Measurements from ENCODE around the gene FER1L5.

Gene FER1L5

DNA sequence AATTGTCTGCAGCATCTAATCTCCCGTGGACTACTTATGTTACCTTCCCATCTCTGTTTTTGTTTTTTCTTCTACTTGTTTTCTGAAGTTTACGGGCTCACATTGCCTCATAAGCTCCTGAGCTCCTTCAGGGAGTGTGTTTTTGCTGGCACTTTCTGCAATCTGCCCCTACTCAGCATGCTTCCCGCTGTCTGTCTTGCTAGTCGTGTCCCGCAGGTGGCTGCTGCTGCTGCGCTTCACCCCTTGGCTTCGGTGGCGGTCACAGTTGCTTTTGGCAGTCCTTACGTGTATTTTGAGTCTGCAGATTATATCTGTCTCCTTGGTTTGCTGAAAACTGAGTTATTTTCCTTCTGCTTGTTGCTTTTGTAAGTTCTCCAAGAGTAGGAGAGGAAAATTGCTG is 37.3 kb downstream of the FER1L5 start:
- in situ Hi-C loops (cut with HindIII; ENCODE audit: low sequenced_read_pairs): no loop called here

DNA sequence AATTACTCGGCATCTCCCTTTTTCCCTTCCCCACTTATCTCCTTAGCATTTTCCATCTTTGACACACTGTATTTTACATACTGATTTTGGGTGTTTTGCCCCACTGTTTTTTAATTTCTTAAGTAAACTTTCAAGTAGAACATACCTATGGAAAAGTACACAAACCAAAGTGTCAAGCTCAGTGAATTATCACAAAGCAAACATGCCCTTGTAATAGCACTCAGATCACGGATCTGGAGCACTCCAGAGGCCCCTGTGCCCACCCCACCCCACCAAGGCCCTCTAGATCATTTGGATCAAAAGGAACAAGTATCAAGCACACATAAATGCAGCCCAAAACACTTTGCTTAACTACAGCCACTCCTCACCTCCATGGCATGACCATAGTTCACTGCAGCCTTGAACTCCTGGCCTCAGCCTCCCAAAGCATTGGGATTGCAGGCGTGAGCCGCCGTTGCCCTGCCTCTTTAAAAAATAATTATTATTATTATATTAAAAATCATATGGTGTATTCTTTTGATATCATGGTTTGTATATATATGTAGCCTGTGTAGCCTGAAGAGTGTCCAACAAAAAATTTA is 38.1 kb downstream of the FER1L5 start:
- in situ Hi-C loops (cut with HindIII; ENCODE audit: low sequenced_read_pairs): no loop called here

DNA sequence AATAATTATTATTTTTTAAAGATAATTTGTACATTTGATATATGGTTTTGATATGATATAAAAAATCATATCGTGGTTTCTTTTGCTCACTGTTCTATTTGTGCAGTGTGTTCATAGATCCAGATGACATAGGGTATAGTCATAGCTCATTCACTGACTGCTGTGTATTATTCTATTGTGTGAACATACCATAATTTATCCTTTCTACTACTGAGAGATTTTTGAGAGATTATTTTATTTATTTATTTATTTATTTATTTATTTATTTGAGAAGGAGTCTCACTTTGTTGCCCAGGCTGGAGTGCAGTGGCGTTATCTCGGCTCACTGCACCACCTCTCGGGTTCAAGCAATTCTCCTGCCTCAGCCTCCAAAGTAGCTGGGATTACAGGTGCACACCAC is 39.0 kb downstream of the FER1L5 start:
- in situ Hi-C loops (cut with HindIII; ENCODE audit: low sequenced_read_pairs): no loop called here

DNA sequence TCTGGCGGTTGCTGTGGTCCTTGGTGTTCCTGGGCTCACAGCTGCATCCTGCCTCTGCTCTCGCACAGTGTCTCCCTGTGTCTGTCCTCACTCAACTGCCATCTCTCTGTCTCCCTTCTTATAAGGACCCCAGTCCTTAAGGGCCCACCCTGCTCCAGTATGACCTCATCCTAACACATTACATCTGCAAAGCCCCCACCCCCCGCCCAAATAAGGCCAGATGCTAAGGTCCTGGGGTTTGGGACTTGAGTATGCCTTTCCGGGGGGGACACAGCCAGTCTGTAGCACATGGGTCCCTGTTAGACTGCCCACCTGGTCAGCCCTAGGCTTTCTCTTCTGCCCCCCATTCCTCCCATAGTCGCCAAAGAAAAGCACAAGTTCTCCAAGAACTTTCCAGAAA is 40.7 kb downstream of the FER1L5 start:
- in situ Hi-C loops (cut with HindIII; ENCODE audit: low sequenced_read_pairs): no loop called here

DNA sequence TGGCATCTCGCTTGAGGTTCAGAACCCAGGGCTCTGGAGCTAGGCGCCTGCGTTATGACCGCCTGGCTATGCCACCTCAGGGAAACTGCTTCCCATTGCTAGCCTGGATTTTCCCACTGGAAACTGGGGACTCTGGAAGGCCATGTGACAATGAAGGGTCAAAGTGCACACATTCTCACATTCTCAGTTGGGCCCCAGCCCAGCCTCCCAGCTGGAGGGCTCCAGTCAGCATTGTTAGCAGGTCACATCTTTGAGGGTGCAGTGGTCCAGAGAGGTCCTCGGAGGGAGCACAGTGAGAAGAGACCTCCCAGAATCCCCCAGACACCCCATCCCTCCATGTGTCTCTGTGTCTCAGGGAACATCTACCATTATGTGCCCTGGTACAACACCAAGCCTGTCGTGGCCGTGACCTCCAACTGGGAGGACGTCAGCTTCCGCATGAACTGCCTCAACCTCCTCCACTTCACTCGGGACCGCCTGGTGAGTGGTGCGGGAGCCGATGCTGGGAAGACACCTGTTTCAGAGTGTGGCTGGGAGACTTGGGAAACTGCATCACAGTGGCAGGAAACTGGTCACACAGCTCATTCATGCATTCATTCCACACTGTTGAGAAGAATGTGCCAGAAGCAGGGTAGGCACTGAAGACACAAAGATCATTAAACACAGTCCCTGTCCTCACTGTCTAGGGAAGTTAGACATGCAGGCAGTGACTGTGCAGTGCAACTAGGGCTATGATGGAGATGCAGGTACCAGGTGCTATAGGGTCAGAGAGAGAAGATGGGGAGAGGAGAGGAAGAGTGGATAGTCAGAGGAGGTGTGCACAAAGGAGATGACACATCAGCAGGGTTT is 41.6 kb downstream of the FER1L5 start:
- in situ Hi-C loops (cut with HindIII; ENCODE audit: low sequenced_read_pairs): no loop called here

DNA sequence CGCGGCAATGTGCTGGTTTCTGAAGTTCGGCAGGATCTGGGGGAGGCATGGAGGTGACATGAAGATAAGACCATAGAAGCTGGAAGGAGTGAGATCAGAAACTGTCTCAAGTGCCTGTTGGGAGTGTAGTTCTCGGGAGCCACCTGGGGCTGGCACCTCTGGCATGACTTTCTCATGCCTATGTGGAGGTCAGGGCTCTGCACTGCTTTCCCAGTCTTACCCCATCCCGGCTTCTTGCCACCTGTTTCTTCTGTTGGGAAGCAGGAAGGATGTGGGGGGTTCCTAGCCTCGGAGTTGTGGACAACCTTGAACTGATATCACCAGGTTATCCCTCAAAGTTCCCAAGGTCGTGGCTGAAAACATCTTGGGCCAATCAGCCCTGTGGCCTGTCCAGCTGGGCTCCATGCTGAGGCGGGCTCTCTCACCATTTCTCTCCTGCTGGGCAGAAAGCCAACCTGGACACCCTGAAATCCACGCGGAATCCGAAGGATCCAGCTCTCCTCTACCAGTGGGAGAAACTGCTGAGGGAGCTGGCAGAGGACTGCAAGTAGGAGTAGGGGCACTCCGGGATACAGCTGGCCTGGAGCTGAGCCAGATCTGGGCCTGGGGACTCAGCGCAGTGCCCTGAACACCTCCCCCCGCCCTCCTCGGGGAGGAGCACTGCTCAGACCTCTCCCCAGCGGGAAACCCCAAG is 42.5 kb downstream of the FER1L5 start:
- in situ Hi-C loops (cut with HindIII; ENCODE audit: low sequenced_read_pairs): no loop called here

DNA sequence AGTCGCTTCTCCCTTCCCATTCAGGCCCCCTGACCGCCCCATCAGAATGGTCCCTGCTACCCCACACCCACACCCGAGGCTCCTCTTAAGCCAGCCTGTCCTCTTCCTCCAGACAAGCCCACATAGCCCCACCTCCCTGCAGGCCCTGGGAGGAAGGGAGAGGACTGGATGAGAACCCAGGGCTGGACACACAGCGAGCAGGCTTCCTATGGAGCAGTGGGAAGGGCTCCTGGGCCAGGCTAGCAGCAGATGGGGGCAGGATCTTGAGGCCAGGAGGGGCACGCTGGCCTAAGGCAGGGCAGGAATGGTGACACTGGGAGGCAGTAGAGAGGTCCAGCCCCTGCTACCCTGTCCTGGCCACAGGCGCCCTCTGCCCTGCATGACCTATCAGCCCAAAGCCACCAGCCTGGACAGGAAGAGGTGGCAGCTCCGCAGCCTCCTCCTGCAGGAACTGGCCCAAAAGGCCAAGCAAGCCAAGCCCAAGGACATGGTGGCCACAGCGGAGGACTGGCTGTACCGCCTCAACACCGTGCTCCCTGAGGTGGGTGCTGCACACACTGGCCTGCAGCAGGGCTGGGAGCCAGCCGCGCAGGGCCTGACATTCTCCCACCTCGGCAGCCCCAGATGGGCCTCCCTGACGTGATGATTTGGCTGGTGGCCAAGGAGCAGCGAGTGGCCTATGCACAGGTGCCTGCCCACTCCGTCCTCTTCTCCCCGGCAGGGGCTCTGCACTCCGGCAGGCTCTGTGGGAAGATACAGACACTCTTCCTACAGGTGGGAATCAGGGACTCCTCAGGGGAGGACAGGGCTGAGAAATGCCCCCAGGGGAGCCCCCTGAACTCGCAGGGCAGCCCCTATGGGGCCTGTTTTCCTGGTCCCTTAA is 43.3 kb downstream of the FER1L5 start:
- in situ Hi-C loops (cut with HindIII; ENCODE audit: low sequenced_read_pairs): no loop called here

DNA sequence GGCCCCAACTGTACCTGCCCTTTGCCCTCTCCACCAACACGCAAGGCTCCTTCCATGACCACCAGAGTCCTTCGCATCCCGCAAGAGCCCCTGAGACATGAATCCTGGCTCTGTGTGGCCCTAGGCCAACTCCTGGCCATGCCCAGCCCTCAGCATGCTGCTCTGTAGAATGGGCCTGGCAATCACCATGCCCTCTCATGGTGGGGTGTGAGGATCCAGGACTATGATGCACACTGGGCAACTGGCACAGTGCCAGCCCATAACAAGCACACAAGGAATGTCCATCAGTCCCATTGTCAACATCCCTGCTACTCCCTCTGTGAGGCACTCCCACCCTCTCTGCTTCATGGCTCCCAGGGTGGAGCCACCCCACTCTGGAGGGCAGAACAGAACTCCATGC is 44.7 kb downstream of the FER1L5 start:
- in situ Hi-C loops (cut with HindIII; ENCODE audit: low sequenced_read_pairs): no loop called here

DNA sequence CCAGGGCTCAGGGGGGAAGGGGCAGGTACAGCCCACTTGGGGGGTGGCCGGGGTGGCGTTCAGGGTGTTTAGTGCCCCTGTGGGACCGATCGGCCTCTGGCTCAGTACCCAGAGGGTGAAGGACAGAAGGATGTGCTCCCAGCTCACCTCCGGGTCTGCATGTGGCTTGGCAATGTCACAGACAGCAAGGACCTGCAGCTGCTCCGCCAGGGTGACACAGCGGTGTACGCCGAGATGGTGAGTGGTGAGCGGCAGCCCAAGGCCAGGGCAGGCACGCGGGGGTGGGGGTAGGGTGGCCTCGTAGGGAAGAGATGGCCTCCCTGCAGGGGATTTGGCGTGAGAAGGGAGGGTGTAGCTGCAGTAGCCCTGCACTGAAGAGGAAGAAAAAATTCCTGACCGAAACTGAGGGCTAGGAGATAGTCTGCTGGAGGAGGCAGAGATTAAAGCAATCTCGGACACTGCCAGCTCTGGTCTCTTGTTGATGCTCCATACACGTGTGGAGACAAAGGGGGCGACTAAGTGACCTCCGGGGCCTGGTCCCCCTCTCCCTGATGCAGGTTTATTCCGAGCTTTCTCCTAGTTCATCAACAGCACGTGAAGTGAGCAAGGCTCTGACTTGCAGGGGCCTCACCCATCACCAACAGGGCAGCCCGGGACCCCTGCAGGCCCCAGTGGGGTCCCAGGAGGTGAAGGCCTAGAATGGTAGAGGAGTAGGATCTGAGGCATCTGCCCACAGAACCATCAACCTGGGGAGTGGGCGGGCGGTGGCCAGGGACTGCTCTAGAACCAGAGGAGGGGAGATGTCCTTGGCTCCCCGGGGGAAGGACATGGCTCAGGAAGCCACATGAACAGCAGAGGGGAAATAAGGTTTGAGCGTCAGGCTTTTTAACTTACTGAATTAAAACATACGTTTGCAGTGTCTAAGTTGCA is 45.4 kb downstream of the FER1L5 start:
- in situ Hi-C loops (cut with HindIII; ENCODE audit: low sequenced_read_pairs): no loop called here

DNA sequence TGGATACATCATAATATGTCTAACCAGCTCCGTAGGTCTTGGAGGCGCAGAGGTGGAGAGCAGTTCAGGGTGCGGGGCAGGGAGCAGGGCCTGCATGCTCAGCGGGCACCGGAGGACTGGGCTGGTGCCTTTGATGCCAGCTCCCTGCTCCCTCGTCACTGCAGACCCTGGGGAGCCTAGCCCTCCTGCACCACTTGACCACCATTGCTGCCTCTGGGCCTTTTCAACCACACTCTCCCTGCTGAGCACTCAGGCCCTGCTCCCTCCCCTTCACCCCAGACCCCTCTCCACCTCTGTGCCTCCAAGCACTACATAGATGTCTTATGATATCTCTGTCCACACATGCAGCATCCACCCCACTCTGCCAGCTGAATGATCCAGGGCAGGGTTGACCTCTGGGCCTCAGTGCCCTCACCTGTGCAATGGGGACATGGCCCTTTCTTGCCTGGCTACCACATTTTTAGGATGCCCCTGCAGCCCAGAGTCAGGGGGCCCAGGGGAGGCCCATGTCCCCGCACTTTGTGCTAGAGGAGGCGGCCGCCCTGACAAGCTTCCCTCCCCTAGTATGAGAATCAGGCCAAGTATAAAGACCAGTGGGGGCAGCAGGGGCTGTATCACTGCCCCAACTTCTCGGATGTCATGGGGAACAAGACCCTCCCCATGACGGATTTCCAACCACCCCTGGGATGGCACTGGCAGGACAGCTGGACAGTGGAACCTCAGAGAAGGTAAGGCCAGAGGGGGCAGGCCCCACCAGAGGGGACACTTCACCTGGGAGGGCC is 46.3 kb downstream of the FER1L5 start:
- in situ Hi-C loops (cut with HindIII; ENCODE audit: low sequenced_read_pairs): no loop called here

DNA sequence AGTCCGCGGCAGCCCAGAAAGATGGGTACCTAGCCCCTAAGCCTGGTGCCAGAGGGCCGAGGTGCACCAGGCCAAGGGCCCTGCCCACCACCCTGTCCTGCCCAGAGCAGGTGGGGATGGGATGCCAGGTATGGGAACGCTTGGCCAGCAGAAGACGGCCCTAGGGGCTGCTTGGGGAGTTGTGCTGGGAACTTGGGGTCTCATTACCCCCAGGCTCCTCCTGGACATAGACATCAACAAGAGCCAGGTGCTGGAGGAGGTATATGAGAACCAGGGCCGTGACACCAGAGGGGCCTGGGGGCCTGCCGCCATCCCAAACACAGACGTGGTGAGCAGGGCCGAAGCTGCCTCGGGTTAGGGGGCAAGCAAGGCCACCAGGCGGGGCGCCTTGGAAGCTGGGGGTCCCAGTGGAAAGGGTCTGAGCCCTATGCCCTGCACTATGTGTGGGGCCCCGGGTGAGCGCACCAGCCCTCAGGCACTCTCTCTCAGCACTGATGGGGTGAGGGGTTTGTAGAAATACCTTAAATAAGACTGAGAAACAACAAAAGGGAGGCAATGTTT is 46.9 kb downstream of the FER1L5 start:
- in situ Hi-C loops (cut with HindIII; ENCODE audit: low sequenced_read_pairs): no loop called here

DNA sequence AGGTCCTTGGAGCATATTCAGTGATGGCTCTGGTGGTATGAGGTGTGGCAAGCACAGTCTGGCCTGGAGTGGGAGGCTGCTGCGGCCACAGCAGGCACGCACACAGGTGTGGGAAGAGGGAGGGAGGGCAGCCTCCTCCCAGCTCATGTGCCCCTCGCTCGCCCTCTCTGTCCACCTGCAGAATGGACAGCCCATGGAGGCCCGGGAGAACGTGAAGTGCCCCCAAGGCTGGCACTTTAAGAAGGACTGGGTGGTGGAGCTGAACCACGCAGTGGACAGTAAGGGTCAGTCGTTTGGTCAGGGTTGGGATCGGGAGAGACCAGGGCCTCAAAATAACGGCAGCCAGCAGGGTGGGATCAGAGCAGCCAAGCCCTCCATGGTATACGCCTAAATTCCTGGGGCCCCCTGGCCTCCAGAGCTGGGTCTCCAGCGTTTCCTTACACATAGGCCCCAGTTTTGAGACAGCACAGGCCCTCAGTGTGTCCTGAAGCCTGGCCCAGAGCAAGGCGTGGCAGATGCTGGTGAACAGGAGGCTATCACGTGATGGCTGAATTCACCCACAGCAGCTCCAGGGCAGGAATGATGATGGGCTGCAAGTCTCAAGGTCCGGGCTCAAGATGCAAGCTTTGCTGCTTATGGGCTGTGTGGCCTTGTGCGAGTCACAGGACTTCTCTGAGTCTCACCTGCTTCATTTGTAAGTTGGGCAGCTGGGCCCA is 47.9 kb downstream of the FER1L5 start:
- in situ Hi-C loops (cut with HindIII; ENCODE audit: low sequenced_read_pairs): no loop called here

DNA sequence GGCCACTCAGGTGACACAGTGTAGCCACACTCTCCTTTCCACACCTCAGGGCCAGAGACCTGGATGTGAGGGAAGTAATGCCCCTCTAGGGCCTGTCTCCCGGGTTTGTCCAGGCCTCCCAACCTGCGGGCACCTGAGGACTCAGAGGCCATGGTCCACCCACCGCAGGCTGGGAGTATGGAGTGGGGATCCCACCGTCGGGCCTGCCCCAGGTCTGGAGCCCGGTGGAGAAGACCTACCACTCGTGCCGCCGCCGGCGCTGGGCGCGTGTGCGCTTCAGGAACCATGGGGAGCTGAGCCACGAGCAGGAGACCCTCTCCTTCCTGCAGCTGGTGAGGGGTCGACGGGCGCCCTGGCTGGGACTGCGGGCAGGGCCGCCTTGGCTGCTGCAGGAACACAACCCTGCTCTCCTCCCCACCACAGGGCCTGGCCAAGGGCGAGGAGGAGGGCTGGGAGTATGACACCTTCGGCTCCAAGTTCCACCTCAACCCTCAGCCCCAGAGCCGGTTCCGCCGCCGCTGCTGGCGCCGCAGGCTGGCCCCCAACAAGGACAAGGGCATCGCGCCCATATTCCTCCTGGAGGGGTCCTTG is 48.6 kb downstream of the FER1L5 start:
- in situ Hi-C loops (cut with HindIII; ENCODE audit: low sequenced_read_pairs): no loop called here

DNA sequence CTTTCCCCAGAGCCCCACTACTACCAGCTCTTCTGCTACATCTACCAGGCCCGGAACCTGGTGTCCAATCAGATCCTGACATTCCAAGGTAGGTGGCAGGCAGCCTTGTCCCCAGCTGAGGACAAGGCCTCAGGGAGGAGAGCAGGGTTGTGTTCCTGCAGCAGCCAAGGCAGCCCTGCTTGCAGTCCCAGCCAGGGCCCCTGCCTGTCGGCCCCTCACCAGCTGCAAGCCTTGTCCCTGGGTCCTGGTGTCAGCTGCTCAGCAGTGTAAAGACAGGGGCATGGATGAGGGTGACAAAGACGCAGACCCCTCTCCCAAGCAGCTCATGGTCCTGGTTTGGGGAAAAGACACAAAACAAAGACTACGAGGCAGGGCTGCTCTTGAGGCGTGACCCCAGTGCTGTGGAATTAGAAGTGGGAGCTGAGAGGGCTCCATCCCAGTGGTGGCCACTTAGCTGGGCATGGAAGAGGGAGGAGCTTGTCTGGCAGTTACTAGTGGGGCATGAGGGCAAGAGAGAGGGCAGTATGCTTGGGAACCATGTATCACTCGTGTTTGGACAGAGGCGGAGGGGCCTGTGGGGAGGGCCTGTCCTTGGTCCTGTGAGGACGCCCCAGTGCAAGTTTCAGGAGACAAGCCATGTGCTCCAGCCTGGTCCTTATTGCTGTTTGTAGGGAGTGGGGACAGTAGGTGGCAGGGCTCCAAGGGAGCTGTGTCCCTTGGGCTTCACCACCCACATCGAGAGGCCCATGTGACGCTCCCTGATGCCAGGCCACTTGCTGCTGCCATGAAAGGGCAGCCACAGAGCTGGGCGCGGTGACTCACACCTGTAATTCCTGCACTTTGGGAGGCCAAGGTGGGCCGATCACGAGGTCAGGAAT is 49.8 kb downstream of the FER1L5 start:
- in situ Hi-C loops (cut with HindIII; ENCODE audit: low sequenced_read_pairs): no loop called here

DNA sequence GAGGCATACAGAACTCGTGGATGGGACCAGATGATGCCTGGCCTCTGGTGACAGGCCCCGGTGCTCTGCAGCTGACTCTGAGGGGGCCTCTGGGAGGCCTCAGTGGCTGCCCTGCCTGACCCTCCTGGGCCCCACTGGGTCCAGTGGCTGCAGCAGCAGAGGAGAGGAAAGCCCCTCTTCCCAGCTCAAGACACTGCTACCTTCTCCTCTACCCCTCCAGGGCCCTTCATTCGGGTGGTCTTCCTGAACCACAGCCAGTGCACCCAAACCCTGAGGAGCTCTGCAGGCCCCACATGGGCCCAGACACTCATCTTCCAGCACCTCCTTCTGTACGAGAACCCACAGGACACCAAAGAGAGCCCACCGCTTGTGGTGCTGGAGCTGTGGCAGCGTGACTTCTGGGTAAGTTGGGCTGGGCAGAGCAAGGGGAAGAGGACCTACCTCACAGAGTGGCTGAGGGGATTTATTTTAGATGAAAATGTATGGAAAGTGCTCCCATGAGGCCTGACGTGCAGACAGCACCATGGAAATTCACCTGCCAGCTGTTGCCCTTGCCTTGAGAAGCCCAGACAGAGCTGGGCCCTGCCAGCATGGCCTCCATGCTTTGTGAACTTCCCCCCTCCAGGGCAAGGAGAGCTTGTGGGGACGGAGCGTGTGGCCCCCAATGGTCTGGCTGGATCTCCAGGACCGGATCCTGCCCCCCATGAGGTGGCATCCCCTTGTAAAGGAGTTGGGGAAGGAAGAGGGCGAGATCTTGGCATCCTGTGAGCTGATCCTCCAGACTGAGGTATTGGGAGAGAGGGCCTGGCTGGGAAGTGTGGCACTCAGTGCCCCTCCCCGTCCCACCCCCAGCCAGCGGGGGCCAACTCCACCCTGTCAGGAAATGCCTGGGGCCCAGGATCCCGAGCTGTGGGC is 51.0 kb downstream of the FER1L5 start:
- in situ Hi-C loops (cut with HindIII; ENCODE audit: low sequenced_read_pairs): no loop called here

DNA sequence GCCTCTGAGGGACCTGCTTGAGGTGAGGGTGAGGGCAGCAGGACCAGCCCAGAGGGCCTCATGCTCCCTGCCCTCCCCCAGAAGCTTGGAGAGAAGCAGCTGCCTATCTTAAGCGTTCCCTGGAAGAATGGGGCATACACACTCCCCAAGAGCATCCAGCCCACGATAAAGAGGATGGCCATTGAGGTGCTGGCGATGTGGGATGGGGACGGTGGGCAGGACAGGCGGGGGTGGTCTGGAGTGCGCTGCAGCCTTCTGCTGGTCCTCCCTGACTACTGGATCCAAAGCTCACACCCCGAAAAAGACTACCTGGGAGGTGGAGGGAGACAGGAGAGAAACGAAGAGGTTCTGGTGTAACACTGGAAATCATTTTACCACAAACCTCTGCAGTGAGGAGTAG is 51.7 kb downstream of the FER1L5 start:
- in situ Hi-C loops (cut with HindIII; ENCODE audit: low sequenced_read_pairs): no loop called here

Data from DLD1 (cell line).